ENCODE results near the gene RPS5. TPM values are rescaled to one million over a fixed set of nuclear protein-coding genes. Genes with fewer than 3 reads are reported as not detected.

The RPS5 gene
- polyA plus RNA-seq, 1 donor (not counting 4 experiments of a cell fraction or from before 2014, with no cell fraction given): 2,056 TPM

GRCh38 chr19:58364146-58364545 lies 22.9 kb upstream of the RPS5 start:
- Histone ChIP-seq H4K20me1 (ENCODE audit: control insufficient read depth, extremely low read depth, insufficient read depth, low read length) (no peaks in the 10 kb centered on the region), H2AFZ (ENCODE audit: control insufficient read depth, low read length) (no peak overlapping the region), H3K36me3 (ENCODE audit: control insufficient read depth in 2 of 2, extremely low read depth in 1 of 2, insufficient read depth in 2 of 2, low read length in 2 of 2) (no peaks in the 10 kb centered on the region), H3K79me2 (ENCODE audit: control insufficient read depth, insufficient read depth, low read length) (no peaks in the 10 kb centered on the region), H3K9ac (ENCODE audit: control insufficient read depth, extremely low read depth, insufficient read depth, low read length) (no peak overlapping the region), H3K4me2 (ENCODE audit: control insufficient read depth, extremely low read depth, insufficient read depth, low read depth, low read length) (no peak overlapping the region), H3K9me1 (ENCODE audit: control insufficient read depth, extremely low read depth, insufficient read depth, low read length) (no peaks in the 10 kb centered on the region), H3K4me3 (ENCODE audit: control insufficient read depth in 2 of 3, extremely low read depth in 1 of 3, insufficient read depth in 2 of 3, low read depth in 1 of 3, low read length in 3 of 3) (no peak overlapping the region), H3K4me1 (ENCODE audit: control insufficient read depth, extremely low read depth, insufficient read depth, low read length) (peaks cover 7% of the 10 kb centered on the region), H3K27me3 (ENCODE audit: control insufficient read depth, extremely low read depth, insufficient read depth, low read length) (no peaks in the 10 kb centered on the region), H3K27ac (ENCODE audit: control insufficient read depth, insufficient read depth, low read length) (no peak overlapping the region), H3K9me3 (ENCODE audit: control insufficient read depth, low read depth, low read length) (no peaks in the 10 kb centered on the region)
- FAIRE-seq (no peak), DNase-seq (ENCODE audit: low read depth, low spot score) (no peak)
- TF ChIP-seq, protein P1, sequence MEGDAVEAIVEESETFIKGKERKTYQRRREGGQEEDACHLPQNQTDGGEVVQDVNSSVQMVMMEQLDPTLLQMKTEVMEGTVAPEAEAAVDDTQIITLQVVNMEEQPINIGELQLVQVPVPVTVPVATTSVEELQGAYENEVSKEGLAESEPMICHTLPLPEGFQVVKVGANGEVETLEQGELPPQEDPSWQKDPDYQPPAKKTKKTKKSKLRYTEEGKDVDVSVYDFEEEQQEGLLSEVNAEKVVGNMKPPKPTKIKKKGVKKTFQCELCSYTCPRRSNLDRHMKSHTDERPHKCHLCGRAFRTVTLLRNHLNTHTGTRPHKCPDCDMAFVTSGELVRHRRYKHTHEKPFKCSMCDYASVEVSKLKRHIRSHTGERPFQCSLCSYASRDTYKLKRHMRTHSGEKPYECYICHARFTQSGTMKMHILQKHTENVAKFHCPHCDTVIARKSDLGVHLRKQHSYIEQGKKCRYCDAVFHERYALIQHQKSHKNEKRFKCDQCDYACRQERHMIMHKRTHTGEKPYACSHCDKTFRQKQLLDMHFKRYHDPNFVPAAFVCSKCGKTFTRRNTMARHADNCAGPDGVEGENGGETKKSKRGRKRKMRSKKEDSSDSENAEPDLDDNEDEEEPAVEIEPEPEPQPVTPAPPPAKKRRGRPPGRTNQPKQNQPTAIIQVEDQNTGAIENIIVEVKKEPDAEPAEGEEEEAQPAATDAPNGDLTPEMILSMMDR (optimal IDR thresholded peaks at IDR 0.05 in 1 of 3, IDR thresholded peaks at IDR 0.05 in 1 of 3, conservative IDR thresholded peaks at IDR 0.05 in 1 of 3; ENCODE audit: extremely low read depth in 1 of 3, insufficient read depth in 2 of 3, low read length in 3 of 3): no peak
- no peak for TF ChIP-seq EZH2 (IDR thresholded peaks at IDR 0.05; ENCODE audit: low read length)
- dilution Hi-C loops (cut with MboI; ENCODE audit: extremely low pct_ligation_motif_present, low sequenced_read_pairs): no loop called here

- FAIRE-seq (no peak), DNase-seq (ENCODE audit: low read depth, low spot score) (no peak)
- Histone ChIP-seq H3K9me3 (ENCODE audit: control insufficient read depth, low read depth, low read length) (no peaks in the 10 kb centered on the region), H2AFZ (ENCODE audit: control insufficient read depth, low read length) (no peak overlapping the region), H3K4me3 (ENCODE audit: control insufficient read depth in 2 of 3, extremely low read depth in 1 of 3, insufficient read depth in 2 of 3, low read depth in 1 of 3, low read length in 3 of 3) (no peak overlapping the region), H3K36me3 (ENCODE audit: control insufficient read depth in 2 of 2, extremely low read depth in 1 of 2, insufficient read depth in 2 of 2, low read length in 2 of 2) (no peaks in the 10 kb centered on the region), H3K9me1 (ENCODE audit: control insufficient read depth, extremely low read depth, insufficient read depth, low read length) (no peaks in the 10 kb centered on the region), H3K4me2 (ENCODE audit: control insufficient read depth, extremely low read depth, insufficient read depth, low read depth, low read length) (no peak overlapping the region), H3K79me2 (ENCODE audit: control insufficient read depth, insufficient read depth, low read length) (no peaks in the 10 kb centered on the region), H3K27me3 (ENCODE audit: control insufficient read depth, extremely low read depth, insufficient read depth, low read length) (no peaks in the 10 kb centered on the region), H3K9ac (ENCODE audit: control insufficient read depth, extremely low read depth, insufficient read depth, low read length) (no peak overlapping the region), H3K27ac (ENCODE audit: control insufficient read depth, insufficient read depth, low read length) (no peak overlapping the region), H4K20me1 (ENCODE audit: control insufficient read depth, extremely low read depth, insufficient read depth, low read length) (no peaks in the 10 kb centered on the region), H3K4me1 (ENCODE audit: control insufficient read depth, extremely low read depth, insufficient read depth, low read length) (peaks cover 2% of the 10 kb centered on the region)
- dilution Hi-C loops (cut with MboI; ENCODE audit: extremely low pct_ligation_motif_present, low sequenced_read_pairs): no loop called here
- TF ChIP-seq EZH2 (IDR thresholded peaks at IDR 0.05; ENCODE audit: low read length): no peak
- TF ChIP-seq, protein P1 (optimal IDR thresholded peaks at IDR 0.05 in 1 of 3, IDR thresholded peaks at IDR 0.05 in 1 of 3, conservative IDR thresholded peaks at IDR 0.05 in 1 of 3; ENCODE audit: extremely low read depth in 1 of 3, insufficient read depth in 2 of 3, low read length in 3 of 3): no peak
These were observed 20.3 kb upstream of the RPS5 start for GRCh38 chr19:58366585-58367430.

All from keratinocyte (primary cell).